CD4-positive, alpha-beta T cell treated with Interleukin-21 for 1 hour (primary cell): Measurements from ENCODE around the gene MRPS21.
"Not testable (repeated sequence)": the region's sequence is repeated elsewhere in the genome, so short reads cannot be mapped to it uniquely, and the experiment has no call there.

Experiments used
- DNase-seq: peaks from one replicate; pipeline ENCODE4 v3.0.0-alpha.2; 2020

The MRPS21 gene

GRCh38 chr1:150281758-150282557 lies 11.7 kb upstream of the MRPS21 start, which contains the start of gene CIART:
TSS of gene CIART (plus strand) at chr1:150282554. CDS start at chr1:150283268, 714 bp downstream.
- peak; percentile 92 for DNase-seq

- no peak for DNase-seq
Observed at GRCh38 chr1:150282558-150282958, 11.1 kb upstream of the MRPS21 start.

- no peak for DNase-seq
Observed at GRCh38 chr1:150283260-150283659, 10.4 kb upstream of the MRPS21 start.

GRCh38 chr1:150288382-150288781 lies 5.3 kb upstream of the MRPS21 start:
- no peak for DNase-seq

GRCh38 chr1:150288822-150289221 lies 4.8 kb upstream of the MRPS21 start:
- DNase-seq: no peak

- DNase-seq: no peak
Observed at GRCh38 chr1:150295476-150295875, 1.8 kb downstream of the MRPS21 start.

GRCh38 chr1:150299716-150300115 lies 6.1 kb downstream of the MRPS21 start:
- no peak for DNase-seq

- no peak for DNase-seq
Observed at GRCh38 chr1:150302338-150302737, 8.7 kb downstream of the MRPS21 start.

- no peak for DNase-seq
Observed at GRCh38 chr1:150302902-150303301, 9.2 kb downstream of the MRPS21 start.

- not testable (repeated sequence) for DNase-seq
Observed at GRCh38 chr1:150308585-150308984, 14.9 kb downstream of the MRPS21 start.

- no peak for DNase-seq
Observed at GRCh38 chr1:150309758-150310508, 16.3 kb downstream of the MRPS21 start.

- no peak for DNase-seq
Observed at GRCh38 chr1:150311762-150312161, 18.1 kb downstream of the MRPS21 start.

GRCh38 chr1:150314691-150315090 lies 21.0 kb downstream of the MRPS21 start:
- not testable (repeated sequence) for DNase-seq

- no peak for DNase-seq
Observed at GRCh38 chr1:150320667-150320978, 27.0 kb downstream of the MRPS21 start.

- DNase-seq: peak; percentile 28
Observed at GRCh38 chr1:150321826-150322166, 28.1 kb downstream of the MRPS21 start.

- DNase-seq: peak; percentile 11
Observed at GRCh38 chr1:150322310-150322709, 28.6 kb downstream of the MRPS21 start.

GRCh38 chr1:150332651-150333290 lies 39.1 kb downstream of the MRPS21 start:
- no peak for DNase-seq

GRCh38 chr1:150346316-150346715 lies 52.7 kb downstream of the MRPS21 start:
- no peak for DNase-seq

- no peak for DNase-seq
Observed at GRCh38 chr1:150352866-150353265, 59.2 kb downstream of the MRPS21 start.
